HG02981 (cell line): ENCODE data around the gene EHBP1L1.

Experiments used
- ATAC-seq: cut with Tn5 transposase; IDR thresholded peaks from one replicate; pipeline ENCODE4 v1.9.1; 2021; ENCODE audit warnings: mild to moderate bottlenecking, moderate library complexity; ENCODE audit not compliant: unreplicated experiment

Gene EHBP1L1

GRCh38 chr11:65546217-65546958, 29.5 kb upstream of the EHBP1L1 start:
- peak; percentile 62 for ATAC-seq

GRCh38 chr11:65547446-65548125, 28.3 kb upstream of the EHBP1L1 start:
- ATAC-seq: no peak

GRCh38 chr11:65548395-65548794, 27.5 kb upstream of the EHBP1L1 start:
- ATAC-seq: no peak

GRCh38 chr11:65549096-65549495, 26.8 kb upstream of the EHBP1L1 start:
- ATAC-seq: no peak

GRCh38 chr11:65551572-65552387, 24.1 kb upstream of the EHBP1L1 start:
- no peak for ATAC-seq

- ATAC-seq: no peak
These were observed 23.4 kb upstream of the EHBP1L1 start for GRCh38 chr11:65552388-65552951.

GRCh38 chr11:65553301-65554001, 22.4 kb upstream of the EHBP1L1 start:
- ATAC-seq: no peak

GRCh38 chr11:65554057-65554818, 21.6 kb upstream of the EHBP1L1 start:
- no peak for ATAC-seq

GRCh38 chr11:65554842-65555430, 20.9 kb upstream of the EHBP1L1 start:
- no peak for ATAC-seq

GRCh38 chr11:65555693-65556231, 20.1 kb upstream of the EHBP1L1 start:
- no peak for ATAC-seq

GRCh38 chr11:65556470-65557279, 19.2 kb upstream of the EHBP1L1 start:
- no peak for ATAC-seq

- ATAC-seq: no peak
These were observed 18.4 kb upstream of the EHBP1L1 start for GRCh38 chr11:65557280-65558001.

GRCh38 chr11:65558002-65558929, 17.6 kb upstream of the EHBP1L1 start, which contains the start of gene LTBP3:
Gene LTBP3 (minus strand): TSS chr11:65558359. CDS start chr11:65557959, 400 bp downstream.
- ATAC-seq: no peak

GRCh38 chr11:65558930-65559509, 16.8 kb upstream of the EHBP1L1 start:
- ATAC-seq: no peak

- ATAC-seq: no peak
These were observed 16.3 kb upstream of the EHBP1L1 start for GRCh38 chr11:65559535-65559934.

GRCh38 chr11:65559951-65560537, 15.8 kb upstream of the EHBP1L1 start:
- ATAC-seq: no peak
